PC-3 (cell line): ENCODE results near the gene CA7.

ENCODE experiments used
- EZH2phosphoT487 ChIP-seq: fragments of 300-600 bp; sonication (generic); IDR thresholded peaks from 2 replicates; pipeline ENCODE4 v1.6.1; 2018; ENCODE audit warnings: mild to moderate bottlenecking, antibody characterized with exemption, low read length, borderline replicate concordance
- TF ChIP-seq, protein P1 (sequence below): fragments of 300-600 bp; sonication (generic); conservative IDR thresholded peaks from 2 replicates; pipeline ENCODE4 v1.5.1; 2017; ENCODE audit warnings: antibody characterized with exemption, low read depth, mild to moderate bottlenecking, low read length

GRCh38 chr16:66886321-66886720 is 42.1 kb downstream of the CA7 start:
- no peak for TF ChIP-seq EZH2phosphoT487
- TF ChIP-seq, protein P1, sequence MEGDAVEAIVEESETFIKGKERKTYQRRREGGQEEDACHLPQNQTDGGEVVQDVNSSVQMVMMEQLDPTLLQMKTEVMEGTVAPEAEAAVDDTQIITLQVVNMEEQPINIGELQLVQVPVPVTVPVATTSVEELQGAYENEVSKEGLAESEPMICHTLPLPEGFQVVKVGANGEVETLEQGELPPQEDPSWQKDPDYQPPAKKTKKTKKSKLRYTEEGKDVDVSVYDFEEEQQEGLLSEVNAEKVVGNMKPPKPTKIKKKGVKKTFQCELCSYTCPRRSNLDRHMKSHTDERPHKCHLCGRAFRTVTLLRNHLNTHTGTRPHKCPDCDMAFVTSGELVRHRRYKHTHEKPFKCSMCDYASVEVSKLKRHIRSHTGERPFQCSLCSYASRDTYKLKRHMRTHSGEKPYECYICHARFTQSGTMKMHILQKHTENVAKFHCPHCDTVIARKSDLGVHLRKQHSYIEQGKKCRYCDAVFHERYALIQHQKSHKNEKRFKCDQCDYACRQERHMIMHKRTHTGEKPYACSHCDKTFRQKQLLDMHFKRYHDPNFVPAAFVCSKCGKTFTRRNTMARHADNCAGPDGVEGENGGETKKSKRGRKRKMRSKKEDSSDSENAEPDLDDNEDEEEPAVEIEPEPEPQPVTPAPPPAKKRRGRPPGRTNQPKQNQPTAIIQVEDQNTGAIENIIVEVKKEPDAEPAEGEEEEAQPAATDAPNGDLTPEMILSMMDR, result no peak
